Cerebellar nuclear complex (tissue), 1 donor: ENCODE data around the gene PHLDA2.
"Not testable (repeated sequence)": the region's sequence is repeated elsewhere in the genome, so short reads cannot be mapped to it uniquely, and the experiment has no call there.

Experiments
- DNase-seq, 2 experiments: peaks; one replicate each; lab custom pipeline; 2025; lab: John Stamatoyannopoulos, UW

Gene PHLDA2

GRCh38 chr11:2914455-2915195, 14.6 kb downstream of the PHLDA2 start:
- DNase-seq: no peak

DNA sequence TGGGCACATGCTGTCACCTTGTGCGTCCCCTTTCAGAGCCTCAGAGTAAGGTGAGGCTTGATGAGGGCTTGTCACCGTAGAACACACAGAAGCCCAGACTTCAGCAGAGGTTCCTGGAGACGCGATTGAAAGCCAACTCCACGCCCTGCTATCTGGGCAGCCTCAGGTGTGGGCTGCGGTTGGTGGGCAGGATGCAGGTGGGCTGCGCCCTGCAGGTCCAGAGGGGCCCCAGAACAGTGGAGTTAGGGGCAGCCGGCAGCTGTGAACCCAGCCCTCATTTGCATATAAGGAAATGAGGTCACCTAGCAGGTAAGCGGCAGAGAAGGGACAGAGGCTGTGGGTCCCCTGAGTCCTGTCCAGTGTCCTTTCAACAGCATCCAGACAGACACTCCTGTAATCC, 15.4 kb downstream of the PHLDA2 start:
- DNase-seq: no peak

- DNase-seq: no peak
Measured at GRCh38 chr11:2913019-2913431, 16.2 kb downstream of the PHLDA2 start.

DNA sequence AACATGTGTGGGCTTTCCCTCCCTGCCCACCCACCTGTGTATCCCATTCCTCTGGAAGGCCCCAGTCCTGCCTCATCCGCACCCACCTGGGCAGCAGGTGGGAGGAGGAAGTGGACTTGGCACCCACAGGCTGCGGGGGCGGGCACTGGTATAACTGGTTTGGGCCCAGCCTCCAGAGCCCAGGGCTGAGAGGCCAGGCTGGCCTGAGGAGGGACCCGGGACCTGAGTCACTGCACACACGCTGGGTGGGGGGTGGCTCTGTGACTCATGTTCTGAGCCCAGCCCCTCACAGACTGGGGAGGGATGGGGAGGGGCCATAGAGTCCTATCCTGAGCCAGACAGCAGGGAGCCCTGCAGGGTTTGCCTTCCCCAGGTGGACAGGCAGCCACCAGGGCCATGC, 16.7 kb downstream of the PHLDA2 start:
- no peak for DNase-seq

DNA sequence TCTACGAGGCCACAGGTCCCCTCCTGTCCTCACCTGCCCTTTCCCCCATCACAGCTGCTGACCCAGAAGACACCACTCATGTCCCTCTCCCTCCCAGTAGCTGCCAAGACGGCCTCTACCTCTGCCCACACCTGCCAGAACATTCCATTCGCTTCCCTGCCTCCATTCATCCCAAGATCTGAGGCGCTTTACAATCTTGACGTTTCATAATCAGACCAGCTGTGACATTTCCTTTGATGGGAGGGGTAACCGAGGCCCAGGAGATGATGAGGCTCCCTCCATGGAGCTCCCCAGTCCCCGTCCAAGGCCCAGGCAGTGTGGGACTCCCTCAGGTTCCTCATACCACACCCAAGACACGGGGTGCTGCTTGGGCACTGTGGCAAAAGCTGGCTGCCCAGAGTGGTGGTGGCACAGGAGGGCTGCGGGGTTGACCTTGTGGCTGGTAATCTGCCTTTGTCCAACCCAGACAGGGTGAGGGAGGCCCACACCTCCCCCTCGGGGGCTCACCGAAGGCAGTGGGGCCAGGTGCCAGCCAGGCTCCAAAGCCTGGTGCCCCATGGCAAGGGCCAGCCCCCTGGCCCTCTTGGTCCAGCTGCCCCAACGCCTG, 17.3 kb downstream of the PHLDA2 start:
- no peak for DNase-seq

DNA sequence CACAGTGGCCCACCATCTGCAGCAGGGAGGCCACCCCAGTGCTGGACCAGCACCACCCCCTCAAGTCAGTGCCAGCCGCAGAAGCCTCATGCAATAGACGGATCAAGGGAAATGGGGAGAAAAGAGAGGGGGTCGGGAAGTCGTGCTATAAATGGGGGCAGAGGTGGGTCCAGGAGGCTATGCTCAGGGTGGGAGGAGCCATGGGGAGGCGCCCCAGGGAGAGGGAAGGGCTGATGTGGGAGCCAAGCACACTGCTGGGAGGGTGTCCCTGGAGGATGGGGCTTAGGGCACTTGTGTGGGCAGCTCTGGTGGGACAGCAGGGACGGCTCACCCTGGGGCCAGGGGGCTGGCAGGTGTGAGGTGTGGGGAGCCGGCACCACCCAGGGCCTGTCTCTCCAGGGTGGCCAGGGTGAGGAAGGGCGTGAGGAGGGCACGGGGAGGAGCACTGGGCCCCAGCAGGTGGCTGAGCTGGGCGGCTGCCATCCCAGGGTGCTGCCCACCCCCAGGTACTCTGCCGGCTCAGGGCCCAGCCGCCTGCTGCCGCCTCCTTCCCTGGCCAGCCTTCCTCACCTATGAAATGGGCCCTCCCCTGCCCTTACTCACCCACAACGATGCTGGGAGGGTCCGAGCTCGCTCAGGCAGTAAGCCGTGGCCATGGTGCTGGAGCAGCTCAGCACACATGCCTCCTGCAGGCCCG, 18.0 kb downstream of the PHLDA2 start:
- DNase-seq: no peak

- no peak for DNase-seq
Measured at GRCh38 chr11:2910401-2910955, 18.7 kb downstream of the PHLDA2 start.

- no peak for DNase-seq
Measured at GRCh38 chr11:2909133-2909902, 19.9 kb downstream of the PHLDA2 start.

DNA sequence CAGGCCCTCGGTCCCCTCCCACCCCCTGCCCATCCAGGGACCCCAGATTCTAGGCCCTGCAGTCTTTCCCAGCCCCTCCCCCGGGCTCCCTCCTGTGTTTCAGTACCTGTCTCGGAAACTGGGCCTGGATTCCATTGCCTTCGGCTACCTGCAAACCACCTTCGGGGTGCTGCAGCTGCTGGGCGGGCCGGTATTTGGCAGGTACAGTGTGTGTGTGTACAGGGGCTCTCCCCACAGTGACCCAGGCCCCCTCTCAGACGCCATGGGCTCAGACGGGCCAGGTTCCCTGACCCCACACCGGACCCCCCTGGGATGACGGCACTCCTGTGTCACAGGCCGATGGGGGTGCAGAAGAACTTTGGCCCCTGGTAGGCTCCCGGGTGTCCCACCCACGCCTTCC, 21.1 kb downstream of the PHLDA2 start:
- no peak for DNase-seq

- not testable (repeated sequence) for DNase-seq
Measured at GRCh38 chr11:2905299-2905698, 23.9 kb downstream of the PHLDA2 start.

GRCh38 chr11:2904153-2905052, 24.8 kb downstream of the PHLDA2 start:
- no peak for DNase-seq

DNA sequence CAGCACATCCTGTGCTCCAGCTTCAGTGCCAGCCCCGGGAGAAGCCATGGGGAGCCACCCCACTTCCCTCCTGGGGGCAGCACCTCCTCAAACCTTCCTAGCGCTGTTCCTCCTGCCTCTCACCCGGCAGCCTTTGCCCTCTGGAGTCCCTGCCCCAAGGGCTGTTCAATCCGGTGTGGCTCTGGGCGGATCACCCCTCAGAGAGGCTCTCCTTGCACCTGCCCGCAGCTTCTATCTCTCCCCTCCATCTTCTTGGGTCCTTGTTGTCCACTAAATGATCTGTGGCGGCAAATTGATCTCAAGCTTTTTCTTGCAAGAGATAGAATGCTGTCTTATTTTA, 25.6 kb downstream of the PHLDA2 start:
- DNase-seq: no peak

DNA sequence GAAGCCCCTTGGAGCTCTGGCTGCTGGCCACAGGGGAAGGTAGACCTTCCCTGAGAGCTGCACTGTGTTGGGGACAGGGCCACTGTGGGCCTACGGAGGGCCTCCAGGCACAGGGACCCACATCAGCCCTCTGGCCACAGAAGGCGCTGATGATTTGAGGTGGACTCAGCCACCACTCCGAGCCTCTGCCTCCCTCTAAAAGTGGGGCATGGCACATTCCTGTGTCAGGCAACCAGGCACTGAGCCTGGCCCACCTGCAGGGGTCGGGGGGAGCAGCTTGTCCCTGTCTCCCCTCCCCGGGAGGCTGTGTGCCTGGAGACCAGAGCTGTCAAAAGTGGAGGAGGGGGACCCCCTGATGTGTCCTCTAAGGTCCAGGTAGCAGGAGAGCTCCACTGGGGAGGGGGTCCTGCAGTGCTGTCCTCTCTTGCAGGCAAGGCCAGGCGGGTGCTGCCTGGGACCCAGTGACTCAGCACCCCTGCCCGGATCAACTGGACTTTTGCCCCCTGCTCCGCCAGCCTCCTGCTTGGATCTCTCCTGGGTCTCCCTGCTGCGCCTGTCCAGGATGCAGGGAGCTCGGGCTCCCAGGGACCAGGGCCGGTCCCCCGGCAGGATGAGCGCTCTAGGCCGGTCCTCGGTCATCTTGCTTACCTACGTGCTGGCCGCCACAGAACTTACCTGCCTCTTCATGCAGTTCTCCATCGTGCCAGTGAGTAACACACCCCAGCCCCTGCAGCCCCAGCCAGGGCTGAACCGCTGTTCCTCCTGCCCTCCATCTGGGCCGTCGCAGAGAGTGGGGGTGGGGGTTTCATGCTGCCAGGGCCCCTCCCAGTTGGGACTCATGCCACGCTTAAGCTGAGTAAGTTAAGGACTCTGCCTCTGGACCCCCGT, 26.2 kb downstream of the PHLDA2 start:
- DNase-seq: no peak

DNA sequence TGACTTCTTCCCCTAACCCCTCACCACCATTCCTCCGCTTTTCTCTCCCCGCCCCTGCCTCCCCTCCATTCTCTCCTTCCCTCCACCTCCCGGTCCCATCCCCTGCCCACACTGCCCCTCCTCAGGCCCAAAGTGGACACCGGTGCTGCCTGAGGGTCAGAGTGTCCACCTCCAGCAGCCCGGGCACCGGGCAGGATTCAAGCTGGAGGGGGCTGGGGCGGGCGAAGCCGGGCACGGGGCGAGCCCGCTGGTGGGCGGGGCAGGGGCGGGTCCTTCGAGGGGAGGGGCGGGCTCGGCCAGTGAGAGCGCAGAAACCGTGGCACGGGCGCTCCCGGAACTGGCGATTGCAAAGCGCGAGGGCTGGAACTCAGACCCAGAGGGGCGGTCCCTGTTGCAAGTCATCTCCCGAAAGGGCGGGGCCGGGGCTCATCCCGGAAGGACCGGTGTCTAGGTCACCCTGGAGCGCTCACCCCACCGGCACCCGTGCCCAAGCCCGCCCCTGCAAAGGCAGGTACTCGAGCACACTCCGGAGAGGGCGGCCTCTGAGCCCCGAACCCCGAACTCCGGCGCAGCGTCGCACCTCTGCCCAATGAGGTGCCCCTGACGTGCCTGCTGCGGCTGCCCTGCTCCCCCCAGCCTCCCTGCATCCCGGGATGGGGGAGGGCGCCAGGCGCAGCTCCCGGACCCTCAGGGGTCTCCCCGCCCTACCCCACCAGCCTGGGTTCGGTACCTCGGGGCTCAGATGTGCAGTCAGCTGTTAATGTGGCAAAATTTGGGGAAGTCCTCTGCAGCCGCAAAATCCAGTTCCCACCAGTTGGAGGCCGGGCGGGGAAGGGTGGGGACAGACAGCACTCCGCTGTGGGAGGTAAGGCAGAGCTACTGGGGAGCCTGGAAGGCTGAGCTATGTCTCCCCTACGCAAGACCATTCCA, 27.1 kb downstream of the PHLDA2 start:
- no peak for DNase-seq

DNA sequence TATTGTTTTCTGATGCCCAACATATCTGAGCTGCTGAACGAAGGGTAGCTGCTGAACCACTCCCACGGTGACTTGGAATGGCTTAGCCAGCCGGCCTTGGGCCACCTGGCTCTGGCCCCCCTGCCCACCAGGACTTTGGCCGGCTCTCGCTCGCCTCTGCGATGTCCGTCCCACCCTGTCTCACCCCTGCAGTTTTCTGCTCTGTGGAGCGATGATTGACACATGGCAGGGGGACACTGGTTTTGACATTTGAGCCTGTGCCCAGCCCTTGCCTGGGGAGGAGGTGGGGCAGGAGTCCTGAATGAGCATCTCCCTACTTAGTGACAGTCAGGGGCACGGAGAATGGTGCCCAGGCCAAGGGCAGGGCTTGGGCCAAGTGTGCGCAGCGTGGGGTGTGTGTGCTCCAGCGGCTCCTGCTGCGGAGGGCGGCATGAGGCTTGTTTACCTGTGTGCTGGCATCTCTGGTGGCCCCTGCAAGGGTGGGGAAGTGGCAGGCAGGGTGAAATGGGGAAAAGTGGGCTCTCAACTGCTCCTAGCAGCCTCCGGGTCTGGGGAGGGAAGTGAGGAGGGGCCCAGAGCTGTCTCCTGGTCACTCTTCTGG, 27.9 kb downstream of the PHLDA2 start:
- DNase-seq: no peak

- DNase-seq: no peak
Measured at GRCh38 chr11:2899080-2899783, 30.0 kb downstream of the PHLDA2 start.

DNA sequence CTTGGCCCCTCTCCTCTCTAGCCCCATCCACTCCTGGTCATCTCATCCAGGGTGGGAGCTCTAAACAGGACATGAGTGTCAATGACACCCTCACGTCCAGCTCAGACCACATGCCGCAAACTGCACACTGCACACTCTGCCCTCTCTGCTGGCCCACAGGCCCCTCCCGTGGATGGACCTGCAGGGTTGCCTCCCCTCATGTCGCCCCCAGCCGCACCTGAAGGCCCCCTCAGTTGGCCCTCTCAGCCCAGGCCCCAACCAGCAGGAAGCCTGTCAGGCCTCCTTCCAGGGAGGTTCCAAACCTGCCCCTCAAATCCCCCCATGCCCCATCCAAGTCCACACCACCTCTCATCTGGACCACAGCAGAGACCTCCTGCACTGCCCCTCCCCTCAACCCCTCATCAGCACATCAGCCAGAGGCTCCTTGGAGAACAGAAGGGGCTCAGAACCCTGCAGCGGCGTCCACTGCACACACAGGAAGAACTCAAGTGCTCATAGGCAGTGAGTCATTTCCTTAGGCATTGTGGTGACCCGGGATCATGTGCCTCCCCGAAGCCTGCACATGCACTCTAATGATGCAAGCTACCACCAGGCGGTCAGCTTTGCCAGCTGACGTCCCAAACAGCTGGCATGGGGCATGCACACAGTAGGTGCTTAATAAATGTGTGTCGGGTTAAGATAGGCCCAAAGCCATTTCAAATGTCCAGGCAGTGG, 30.7 kb downstream of the PHLDA2 start:
- no peak for DNase-seq
